GM18867 (cell line): ENCODE measurements around the gene BECN2.
"Not testable (repeated sequence)": the region's sequence is repeated elsewhere in the genome, so short reads cannot be mapped to it uniquely, and the experiment has no call there.

ENCODE experiments used
- ATAC-seq: cut with Tn5 transposase; IDR thresholded peaks from one replicate; pipeline ENCODE4 v1.9.1; 2021; ENCODE audit warnings: mild to moderate bottlenecking, moderate library complexity; ENCODE audit not compliant: unreplicated experiment

Gene BECN2

DNA sequence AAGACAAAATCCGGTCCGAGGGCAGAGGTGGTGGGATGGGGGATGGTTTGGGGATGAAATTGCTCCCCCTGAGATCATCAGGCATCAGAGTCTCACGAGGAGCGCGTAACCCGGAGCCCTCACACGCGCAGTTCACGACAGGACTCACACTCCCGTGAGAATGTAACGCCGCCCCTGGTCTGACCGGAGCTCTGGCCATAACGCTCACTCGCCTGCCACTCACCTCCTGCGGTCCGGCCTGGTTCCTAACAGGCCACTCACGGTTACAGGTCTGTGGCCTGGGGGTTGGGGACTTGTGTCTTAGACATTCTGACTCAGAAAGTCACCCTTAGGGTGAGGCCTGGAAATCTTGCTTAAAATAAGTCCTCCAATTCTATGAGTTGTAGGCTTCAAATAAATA is 21.5 kb downstream of the BECN2 start:
- ATAC-seq, result no peak

DNA sequence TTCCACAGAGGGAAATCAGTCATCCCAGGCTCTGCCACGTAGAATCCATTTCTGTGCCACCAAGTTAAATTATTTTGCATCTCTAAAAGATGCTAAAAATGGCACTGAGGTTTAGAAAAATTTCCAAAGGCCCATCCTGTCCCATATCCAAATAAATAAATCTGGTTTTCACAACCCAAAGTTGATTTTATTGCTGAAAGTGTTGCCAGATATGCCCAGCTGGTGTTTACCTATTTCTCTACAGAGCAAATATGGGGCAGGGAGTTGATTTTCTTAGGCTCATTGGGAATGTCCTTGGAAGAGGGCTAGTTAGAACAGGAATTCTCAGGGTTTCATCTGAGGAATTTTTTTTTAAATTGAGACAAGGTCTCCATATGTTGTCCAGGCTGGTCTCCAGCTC is 22.4 kb downstream of the BECN2 start:
- no peak for ATAC-seq

DNA sequence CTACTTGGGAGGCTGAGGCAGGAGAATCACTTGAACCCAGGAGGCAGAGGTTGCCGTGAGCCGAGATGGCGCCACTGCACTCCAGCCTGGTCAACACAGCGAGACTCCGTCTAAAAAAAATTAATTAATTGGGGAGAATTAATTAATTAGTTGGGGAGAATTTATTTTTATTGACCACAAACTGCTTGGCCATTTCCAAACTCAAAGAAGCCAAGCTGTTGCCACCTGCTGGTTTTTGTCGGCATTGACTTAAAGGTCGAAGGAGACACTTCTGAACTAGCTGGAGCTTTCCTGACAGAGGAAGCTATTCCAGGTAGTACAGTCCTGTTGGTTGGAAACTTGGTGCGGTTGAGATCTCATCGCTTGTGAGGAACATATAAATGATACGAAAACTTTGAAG is 28.2 kb downstream of the BECN2 start:
- peak; percentile 40 for ATAC-seq

DNA sequence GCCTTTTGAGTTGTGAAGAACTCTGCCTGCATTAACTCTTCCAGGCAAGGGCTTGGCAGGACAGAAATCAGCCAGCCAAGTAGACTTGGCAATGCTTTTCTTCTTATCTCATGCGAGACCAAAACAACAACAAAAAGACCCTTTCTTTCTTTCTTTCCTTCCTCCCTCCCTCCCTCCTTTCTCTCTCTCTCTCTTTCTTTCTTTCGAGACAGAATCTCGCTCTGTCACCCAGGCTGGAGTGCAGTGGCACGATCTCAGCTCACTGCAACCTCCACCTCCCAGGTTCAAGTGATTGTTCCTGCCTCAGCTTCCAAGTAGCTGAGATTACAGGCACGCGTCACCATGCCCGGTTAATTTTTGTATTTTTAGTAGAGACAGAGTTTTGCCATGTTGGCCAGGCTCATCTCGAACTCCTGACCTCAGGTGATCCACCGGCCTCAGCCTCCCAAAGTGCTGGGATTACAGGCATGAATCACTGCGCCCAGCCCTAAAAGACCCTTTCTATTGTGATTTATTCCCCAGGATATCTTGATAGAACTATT is 30.9 kb downstream of the BECN2 start:
- ATAC-seq, result not testable (repeated sequence)

DNA sequence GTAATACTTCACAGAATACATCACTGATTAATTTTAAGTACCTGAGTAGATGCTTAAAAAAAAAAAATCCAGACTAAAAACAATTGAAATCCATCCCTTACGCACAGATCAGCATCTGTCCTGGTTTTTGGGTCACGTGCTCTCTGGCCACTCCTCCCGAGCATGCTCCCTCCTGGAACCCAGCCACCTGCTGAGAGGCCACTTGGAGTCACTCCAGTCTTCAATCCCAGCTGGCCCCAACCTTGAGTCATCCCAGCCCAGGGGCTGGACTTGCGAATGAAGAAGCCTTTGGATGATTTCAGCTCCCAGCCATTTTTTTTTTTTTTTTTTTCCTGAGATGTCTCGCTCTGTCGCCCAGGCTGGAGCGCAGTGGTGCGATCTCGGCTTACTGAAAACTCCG is 32.5 kb downstream of the BECN2 start:
- ATAC-seq, result no peak

DNA sequence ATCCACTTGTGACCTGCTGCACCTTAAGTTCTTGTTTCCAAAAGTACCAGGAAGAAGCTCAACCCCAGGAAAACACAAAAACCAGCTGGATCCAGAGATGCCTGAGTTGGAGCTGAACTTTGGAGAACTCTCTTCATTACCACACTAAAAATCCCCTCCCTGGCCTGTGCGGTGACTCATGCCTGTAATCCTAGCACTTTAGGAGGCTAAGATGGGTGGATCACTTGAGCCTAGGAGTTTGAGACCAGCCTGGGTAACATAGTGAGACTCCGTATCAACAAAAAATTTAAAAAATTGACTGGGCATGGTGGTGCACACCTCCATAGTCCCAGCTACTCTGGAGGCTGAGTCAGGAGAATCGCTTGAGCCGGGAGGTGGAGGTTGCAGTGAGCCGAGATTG is 35.2 kb downstream of the BECN2 start:
- ATAC-seq, result no peak

DNA sequence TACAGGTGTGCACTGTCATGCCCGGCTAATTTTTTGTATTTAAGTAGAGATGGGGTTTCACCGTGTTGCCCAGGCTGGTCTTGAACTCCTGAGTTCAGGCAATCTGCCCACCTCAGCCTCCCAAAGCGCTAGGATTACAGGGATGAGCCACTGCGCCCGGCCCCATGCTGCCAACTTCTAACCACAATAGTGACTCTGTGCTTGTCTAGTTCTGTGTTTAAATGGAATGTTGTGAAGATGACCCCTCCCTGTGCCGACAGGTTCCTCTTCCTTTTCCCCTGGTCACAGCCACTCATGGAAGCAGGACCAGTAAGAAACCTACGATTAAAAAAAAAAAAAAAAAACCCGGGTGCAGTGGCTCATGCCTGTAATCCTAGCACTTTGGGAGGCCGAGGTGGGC is 36.6 kb downstream of the BECN2 start:
- ATAC-seq, result no peak

DNA sequence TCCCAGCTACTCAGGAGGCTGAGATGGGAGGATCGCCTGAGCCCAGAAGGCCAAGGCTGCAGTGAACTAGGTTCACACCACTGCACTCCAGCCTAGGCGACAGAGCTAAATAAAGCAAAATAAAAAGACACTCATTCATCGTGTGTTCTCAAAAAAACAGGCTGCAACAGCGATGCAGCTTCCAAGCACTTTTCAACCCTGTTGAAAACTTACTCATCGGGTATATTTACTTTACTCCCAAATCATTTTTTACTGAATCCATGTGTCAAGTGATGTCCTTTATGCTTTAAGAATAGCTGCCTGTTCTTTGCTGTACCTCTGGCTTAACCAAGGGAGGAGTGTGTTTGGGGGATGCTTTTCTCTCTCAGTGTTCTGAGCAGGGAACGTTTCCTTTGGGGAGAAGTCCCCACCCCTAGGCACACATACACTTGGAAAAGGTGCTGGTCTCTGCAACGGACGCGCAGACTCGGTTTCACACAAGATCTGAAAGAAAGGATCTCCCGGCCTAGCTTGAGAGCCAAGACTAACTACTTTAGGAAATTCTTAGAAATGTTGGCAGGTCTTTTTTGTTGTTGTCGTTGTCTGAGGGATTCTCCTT is 39.9 kb downstream of the BECN2 start:
- no peak for ATAC-seq

DNA sequence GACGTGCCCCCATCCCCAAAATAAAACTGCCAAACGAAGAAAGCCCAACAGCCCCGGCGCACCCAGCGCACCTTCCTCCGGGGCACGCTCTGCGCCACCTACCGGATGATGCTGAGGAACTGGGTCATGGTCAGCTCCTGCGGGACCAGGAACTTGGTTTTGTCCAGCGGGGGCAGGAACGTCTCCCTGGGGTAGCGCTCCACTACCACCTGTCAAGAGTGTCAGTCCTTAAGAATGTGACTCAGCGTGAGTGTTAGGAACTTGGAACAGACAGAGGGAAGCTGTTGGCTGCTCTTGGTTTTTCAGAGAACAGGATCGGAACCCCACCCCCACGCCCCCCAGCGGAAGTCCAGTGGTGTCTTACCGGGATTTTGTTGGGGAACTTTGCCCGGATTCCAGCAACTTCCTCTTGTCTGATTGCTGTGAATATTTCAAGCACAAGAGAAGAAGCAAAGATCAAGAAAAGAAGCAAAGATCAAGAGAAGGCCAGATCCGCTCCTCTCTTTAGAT is 40.9 kb downstream of the BECN2 start:
- peak; percentile 76 for ATAC-seq

DNA sequence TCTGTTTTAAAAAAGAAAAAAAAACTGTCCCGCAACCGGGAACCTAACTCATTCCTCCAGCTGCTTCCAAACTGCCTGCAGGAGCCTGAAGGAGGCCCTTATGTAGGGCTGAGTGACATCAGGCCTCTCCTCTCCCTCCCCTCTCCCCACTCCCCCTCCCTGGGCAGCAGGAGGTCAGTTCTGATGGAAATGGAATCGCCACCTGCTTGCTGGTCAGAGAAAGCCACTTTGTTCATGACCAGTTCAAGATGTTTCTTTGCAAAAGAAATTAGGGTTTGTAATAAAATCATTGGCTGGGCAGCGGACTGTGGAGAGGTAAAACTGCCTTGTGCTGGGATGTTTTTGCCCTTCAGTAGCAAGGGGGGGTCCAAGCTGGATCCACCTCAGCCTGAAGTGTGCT is 41.5 kb downstream of the BECN2 start, which contains the start of gene MAP1LC3C:
Gene MAP1LC3C (minus strand): TSS at position 73 of the 400 bp plus-strand sequence. CDS start 90 bp downstream, outside the sequence.
- no peak for ATAC-seq

DNA sequence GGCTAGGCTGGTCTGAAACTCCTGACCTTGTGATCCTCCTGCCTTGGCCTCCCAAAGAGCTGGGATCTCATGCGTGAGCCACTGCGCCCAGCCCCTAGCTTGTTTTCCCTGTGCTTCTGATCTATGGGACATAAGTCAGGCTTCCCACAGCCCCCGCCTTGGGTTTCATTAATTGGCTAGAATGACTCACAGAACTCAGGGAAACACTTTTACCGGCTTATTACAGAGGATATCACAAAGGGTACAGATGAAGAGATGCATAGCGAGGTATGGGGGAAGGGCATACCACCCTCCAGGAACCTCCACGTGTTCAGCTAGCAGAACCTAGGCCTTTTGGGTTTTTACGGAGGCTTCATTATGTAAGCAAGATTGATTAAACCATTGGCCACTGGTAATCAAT is 42.9 kb downstream of the BECN2 start:
- no peak for ATAC-seq

DNA sequence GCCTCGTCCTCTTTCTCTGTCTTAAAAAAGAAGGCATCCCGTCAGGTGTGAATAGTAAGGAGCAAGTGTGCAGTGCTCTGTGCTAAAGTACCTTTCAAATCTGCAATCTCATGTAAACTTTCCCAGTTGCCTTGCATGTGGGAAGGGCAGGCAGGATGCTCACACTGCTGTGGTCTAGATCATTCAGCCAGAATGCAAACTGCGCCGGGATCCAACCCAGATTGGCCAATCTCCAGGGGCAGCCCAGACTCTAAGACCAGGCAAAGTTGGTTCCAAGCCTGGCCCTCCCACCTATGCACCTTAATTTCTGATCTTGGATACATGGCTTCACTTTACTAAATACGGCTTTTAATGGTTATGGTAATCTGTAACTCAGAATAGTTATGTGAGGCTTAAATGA is 44.5 kb downstream of the BECN2 start:
- ATAC-seq, result no peak

DNA sequence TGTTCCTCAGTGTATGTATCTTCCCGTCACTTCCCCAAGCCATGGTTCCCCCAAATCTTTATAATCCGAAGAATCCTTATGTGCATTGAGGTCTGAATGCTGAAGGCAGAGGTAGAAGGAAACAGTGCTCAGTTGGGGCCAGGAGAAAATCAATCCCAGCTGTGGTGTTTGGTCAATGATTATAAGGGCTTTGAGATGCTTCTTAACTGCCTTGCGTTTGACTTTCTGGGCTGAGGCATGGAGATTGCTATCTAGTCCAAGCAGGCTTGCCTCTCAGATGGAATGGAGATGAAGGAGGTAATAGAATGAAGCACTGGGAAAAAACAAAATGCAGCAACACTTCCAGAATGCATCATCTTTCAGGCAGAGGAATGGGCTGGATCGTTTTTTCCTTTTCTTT is 44.9 kb downstream of the BECN2 start:
- ATAC-seq, result no peak

DNA sequence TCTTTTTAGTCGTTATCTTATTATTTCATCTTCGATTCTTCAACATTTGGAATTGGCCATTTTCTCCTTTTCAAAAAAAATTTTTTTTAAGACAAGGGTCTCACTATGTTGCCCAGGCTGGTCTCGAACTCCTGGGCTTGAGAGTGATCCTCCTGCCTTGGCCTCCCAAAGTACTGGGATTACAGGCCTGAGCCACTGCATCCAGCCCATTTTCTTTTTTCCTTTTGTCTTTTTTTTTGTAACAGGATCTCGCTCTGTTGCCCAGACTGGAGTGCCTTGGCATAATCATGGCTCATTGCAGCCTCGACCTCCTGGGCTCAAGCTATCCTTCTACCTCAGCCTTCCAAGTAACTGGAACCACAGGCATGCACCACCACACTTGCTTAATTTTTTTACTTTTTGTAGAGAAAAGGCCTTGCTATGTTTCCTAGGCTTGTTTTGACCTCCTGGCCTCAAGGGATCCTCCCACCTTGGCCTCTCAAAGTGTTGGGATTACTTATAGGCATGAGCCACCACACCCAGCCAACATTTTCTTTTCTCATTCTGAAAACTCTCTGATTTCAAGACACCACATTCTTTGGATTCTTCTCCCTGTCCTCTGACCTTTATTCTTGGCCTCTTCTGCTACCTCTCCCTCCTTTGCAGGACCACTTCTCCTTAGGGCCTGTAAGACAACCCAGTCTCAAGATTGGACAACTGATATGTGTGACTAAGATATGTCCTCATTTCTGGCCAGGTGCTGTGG is 47.4 kb downstream of the BECN2 start:
- ATAC-seq, result no peak

DNA sequence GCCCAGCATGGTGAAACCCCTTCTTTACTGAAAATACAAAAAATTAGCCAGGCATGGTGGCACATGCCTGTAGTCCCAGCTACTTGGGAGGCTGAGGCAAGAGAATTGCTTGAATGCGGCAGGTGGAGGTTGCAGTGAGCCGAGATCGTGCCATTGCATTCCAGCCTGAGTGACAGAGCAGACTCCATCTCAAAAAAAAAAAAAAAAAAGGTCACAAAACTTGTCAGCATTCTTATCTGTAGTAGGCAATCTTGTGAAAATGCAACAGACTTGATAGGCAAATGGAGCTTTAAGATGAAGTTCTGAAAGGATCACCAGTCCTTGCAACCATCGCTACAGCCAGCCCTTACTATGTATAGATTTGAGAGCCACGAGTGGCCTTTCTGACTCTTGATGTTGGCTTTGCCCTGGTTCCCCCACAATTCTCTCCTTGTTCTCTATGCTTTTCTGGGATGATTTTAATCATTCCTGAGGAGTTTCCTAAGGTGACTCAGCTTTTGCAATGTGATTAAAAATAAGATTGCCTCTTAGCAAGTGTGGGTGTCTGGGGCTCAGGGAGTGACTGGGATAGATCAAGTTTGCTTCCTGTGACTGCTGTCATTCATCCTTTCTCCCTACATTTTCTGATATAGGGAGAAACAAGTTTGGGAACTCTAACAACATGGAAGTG is 48.4 kb downstream of the BECN2 start:
- no peak for ATAC-seq

DNA sequence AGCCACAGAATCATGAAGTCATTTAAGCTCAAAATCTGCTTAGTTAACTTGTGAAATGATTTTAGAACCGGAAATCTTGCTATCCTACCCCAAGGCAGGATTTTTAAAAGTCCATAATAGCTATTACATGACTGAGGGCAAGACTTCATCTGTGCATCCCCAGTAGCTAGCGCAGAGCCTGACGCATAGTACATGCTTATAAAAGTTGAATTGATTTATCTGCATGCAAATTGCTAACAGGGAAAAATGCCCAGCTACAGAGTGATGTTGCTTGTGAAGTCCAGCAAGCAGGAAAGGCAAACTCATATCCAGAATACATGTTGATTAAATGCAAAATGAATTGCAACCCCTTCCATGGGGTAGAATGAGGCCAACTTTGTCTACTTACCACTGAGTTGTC is 49.4 kb downstream of the BECN2 start:
- ATAC-seq, result no peak
